Nephron (organoid): ENCODE data around the gene UQCC5.

Source experiments
- H3K27ac Mint-ChIP-seq, 3 experiments: 2 replicates each; pipeline ENCODE4 v1.8.0; 2020; ENCODE audit warnings: mixed read lengths in 3 of 3, mild to moderate bottlenecking in 2 of 3, moderate library complexity in 1 of 3
- H3K27me3 Mint-ChIP-seq: 2 replicates; pipeline ENCODE4 v1.8.0; 2021; ENCODE audit warnings: low read depth, mild to moderate bottlenecking, moderate library complexity, mixed read lengths
- H3K36me3 Mint-ChIP-seq: 2 replicates; pipeline ENCODE4 v1.8.0; 2020; ENCODE audit warnings: low read depth, mixed read lengths
- H3K4me1 Mint-ChIP-seq: 2 replicates; pipeline ENCODE4 v1.8.0; 2020; ENCODE audit warnings: mixed read lengths
- H3K4me3 Mint-ChIP-seq, 3 experiments: 2 replicates each; pipeline ENCODE4 v1.8.0; 2020; ENCODE audit warnings: mild to moderate bottlenecking in 3 of 3, mixed read lengths in 3 of 3, moderate library complexity in 2 of 3
- H3K9me3 Mint-ChIP-seq: 2 replicates; pipeline ENCODE4 v1.8.0; 2020; ENCODE audit warnings: mixed read lengths
- TF ChIP-seq, protein P1 (sequence below), 3 experiments: fragments of 200-600 bp; sonication (generic); IDR thresholded peaks; one replicate each; pipeline ENCODE4 v1.5.0; 2021; ENCODE audit warnings: antibody characterized with exemption in 3 of 3; ENCODE audit not compliant: unreplicated experiment in 3 of 3

UQCC5 gene

DNA sequence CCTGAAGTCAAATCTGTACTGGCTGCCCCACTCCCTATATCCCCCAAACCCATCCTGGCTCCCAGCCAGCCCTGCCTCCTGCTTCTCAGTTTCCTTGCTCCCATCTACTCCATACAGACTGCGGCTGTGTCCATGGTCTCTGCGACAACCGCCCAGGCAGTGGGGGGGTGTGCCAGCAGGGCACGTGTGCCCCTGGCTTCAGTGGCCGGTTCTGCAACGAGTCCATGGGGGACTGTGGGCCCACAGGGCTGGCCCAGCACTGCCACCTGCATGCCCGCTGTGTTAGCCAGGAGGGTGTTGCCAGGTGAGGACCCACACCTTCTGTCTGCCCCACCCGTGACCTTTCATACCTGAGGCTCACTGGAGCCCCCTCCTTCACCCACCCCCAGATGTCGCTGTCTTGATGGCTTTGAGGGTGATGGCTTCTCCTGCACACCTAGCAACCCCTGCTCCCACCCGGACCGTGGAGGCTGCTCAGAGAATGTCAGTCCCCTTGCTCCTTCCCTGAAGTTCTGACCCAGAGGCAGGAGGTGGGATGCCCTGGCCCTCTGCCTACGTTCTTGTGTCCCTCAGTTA, 26.6 kb upstream of the UQCC5 start:
- TF ChIP-seq, protein P1, sequence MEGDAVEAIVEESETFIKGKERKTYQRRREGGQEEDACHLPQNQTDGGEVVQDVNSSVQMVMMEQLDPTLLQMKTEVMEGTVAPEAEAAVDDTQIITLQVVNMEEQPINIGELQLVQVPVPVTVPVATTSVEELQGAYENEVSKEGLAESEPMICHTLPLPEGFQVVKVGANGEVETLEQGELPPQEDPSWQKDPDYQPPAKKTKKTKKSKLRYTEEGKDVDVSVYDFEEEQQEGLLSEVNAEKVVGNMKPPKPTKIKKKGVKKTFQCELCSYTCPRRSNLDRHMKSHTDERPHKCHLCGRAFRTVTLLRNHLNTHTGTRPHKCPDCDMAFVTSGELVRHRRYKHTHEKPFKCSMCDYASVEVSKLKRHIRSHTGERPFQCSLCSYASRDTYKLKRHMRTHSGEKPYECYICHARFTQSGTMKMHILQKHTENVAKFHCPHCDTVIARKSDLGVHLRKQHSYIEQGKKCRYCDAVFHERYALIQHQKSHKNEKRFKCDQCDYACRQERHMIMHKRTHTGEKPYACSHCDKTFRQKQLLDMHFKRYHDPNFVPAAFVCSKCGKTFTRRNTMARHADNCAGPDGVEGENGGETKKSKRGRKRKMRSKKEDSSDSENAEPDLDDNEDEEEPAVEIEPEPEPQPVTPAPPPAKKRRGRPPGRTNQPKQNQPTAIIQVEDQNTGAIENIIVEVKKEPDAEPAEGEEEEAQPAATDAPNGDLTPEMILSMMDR (IDR thresholded peaks at IDR 0.05; ENCODE audit: unreplicated experiment in 3 of 3): no peak
- Mint-ChIP-seq H3K4me3 (no peak overlapping the region), H3K27ac (no peak overlapping the region), H3K9me3 (no peaks in the 10 kb centered on the region), H3K27me3 (peaks cover 11% of the 10 kb centered on the region), H3K36me3 (no peaks in the 10 kb centered on the region), H3K4me1 (no peaks in the 10 kb centered on the region)

GRCh38 chr3:52511509-52511908, 24.9 kb upstream of the UQCC5 start:
- H3K36me3 Mint-ChIP-seq: no peaks in the 10 kb centered on the region
- H3K9me3 Mint-ChIP-seq: no peaks in the 10 kb centered on the region
- no peak overlapping the region for H3K27ac Mint-ChIP-seq
- TF ChIP-seq, protein P1 (IDR thresholded peaks at IDR 0.05; ENCODE audit: unreplicated experiment in 3 of 3): no peak
- H3K27me3 Mint-ChIP-seq: peaks cover 14% of the 10 kb centered on the region
- H3K4me1 Mint-ChIP-seq: no peaks in the 10 kb centered on the region
- no peak overlapping the region for H3K4me3 Mint-ChIP-seq

DNA sequence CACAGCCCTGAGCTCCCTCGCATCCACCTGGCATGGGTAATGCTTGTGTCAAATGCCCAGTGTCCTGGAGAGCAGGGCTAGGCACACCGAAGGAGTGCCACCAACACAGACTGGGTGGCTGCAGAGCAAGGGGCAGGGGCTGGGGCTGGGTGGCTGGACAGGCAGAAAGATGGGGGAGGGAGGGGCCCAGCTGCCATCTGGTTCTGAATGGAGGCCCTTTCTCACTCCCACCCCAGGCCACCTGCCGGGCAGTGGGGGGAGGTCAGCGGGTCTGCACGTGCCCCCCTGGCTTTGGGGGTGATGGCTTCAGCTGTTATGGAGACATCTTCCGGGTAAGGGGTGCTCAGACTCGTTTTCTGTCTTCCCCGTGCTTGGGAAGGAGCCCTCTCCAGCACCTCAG, 24.3 kb upstream of the UQCC5 start:
- TF ChIP-seq, protein P1 (IDR thresholded peaks at IDR 0.05; ENCODE audit: unreplicated experiment in 3 of 3): no peak
- H3K4me1 Mint-ChIP-seq: no peaks in the 10 kb centered on the region
- no peak overlapping the region for H3K4me3 Mint-ChIP-seq
- H3K36me3 Mint-ChIP-seq: no peaks in the 10 kb centered on the region
- H3K27me3 Mint-ChIP-seq: peaks cover 14% of the 10 kb centered on the region
- no peak overlapping the region for H3K27ac Mint-ChIP-seq
- no peaks in the 10 kb centered on the region for H3K9me3 Mint-ChIP-seq

- H3K9me3 Mint-ChIP-seq: no peaks in the 10 kb centered on the region
- no peaks in the 10 kb centered on the region for H3K4me1 Mint-ChIP-seq
- TF ChIP-seq, protein P1 (IDR thresholded peaks at IDR 0.05; ENCODE audit: unreplicated experiment in 3 of 3): no peak
- H3K4me3 Mint-ChIP-seq: no peak overlapping the region
- no peak overlapping the region for H3K27ac Mint-ChIP-seq
- no peaks in the 10 kb centered on the region for H3K36me3 Mint-ChIP-seq
- peaks cover 10% of the 10 kb centered on the region for H3K27me3 Mint-ChIP-seq
Measured at GRCh38 chr3:52512727-52513126, 23.7 kb upstream of the UQCC5 start.

DNA sequence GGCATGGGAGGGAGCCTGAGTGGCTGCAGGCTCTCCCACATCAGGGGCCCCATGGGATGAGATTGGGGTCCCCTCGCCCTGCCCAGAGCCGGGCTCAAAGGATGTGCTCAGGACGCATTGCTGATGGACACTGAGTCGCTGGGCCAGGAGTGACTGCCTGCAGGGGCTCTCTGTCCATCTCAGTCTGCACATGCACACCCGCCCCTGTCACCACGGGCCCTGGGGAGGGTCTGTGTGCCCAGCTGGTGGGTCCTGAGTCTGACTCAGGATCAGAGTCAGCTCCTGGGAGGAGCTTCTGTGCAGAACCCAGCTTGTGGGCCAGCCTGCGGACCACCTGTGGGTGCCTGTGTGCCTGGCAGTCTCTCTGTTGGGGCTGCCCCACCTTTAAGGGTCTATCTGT, 23.1 kb upstream of the UQCC5 start:
- H3K36me3 Mint-ChIP-seq: no peaks in the 10 kb centered on the region
- no peak overlapping the region for H3K27ac Mint-ChIP-seq
- TF ChIP-seq, protein P1 (IDR thresholded peaks at IDR 0.05; ENCODE audit: unreplicated experiment in 3 of 3): no peak
- H3K4me1 Mint-ChIP-seq: no peaks in the 10 kb centered on the region
- H3K4me3 Mint-ChIP-seq: no peak overlapping the region
- H3K27me3 Mint-ChIP-seq: peaks cover 10% of the 10 kb centered on the region
- H3K9me3 Mint-ChIP-seq: no peaks in the 10 kb centered on the region

GRCh38 chr3:52514576-52514975, 21.8 kb upstream of the UQCC5 start:
- H3K27me3 Mint-ChIP-seq: peaks cover 10% of the 10 kb centered on the region
- H3K4me3 Mint-ChIP-seq: no peak overlapping the region
- H3K36me3 Mint-ChIP-seq: no peaks in the 10 kb centered on the region
- no peaks in the 10 kb centered on the region for H3K9me3 Mint-ChIP-seq
- H3K4me1 Mint-ChIP-seq: no peaks in the 10 kb centered on the region
- H3K27ac Mint-ChIP-seq: no peak overlapping the region
- TF ChIP-seq, protein P1 (IDR thresholded peaks at IDR 0.05; ENCODE audit: unreplicated experiment in 3 of 3): no peak
